CD4-positive, alpha-beta T cell (primary cell): ENCODE measurements around the gene SETD3. TPM values are rescaled to one million over a fixed set of nuclear protein-coding genes. Genes with fewer than 3 reads are reported as not detected.

ENCODE experiments used
- total RNA-seq, 174 experiments: library from RNA in 2 of 174; stranded (reverse) in 2 of 174; gene quantifications; one replicate each; pipeline ENCODE4 v1.2.3 and lab custom pipeline; 2021 to 2026

Gene SETD3
- total RNA-seq, 2 experiments from 2014 or later = 46.1 to 51.4 TPM

Other genes with a start within 250 kb of the SETD3 start
- gene BCL11B, start 208.7 kb downstream of the SETD3 start, total RNA-seq = 100 to 1,000 TPM; 244 to 254 TPM
- 100 to 1,000 TPM; 140 to 151 TPM for gene CCNK, start 550 bp upstream of the SETD3 start, total RNA-seq
- gene CCDC85C, start 123.3 kb upstream of the SETD3 start, total RNA-seq = 1 to 10 TPM; 5.8 to 7.5 TPM
- not detected for gene HHIPL1, start 164.3 kb upstream of the SETD3 start, total RNA-seq
- gene CYP46A1, start 203.4 kb upstream of the SETD3 start, total RNA-seq = under 1 TPM; 0.11 to 0.22 TPM